Measurements from ENCODE around the gene TTC28. TPM values are rescaled to one million over a fixed set of nuclear protein-coding genes. Genes with fewer than 3 reads are reported as not detected.
A peak's percentile ranks its signal among the peaks of the same experiment; 100 is the strongest.

The TTC28 gene
- total RNA-seq, 8 experiments from 2014 or later: 19.2 to 51.4 (median 26.6) TPM

DNA sequence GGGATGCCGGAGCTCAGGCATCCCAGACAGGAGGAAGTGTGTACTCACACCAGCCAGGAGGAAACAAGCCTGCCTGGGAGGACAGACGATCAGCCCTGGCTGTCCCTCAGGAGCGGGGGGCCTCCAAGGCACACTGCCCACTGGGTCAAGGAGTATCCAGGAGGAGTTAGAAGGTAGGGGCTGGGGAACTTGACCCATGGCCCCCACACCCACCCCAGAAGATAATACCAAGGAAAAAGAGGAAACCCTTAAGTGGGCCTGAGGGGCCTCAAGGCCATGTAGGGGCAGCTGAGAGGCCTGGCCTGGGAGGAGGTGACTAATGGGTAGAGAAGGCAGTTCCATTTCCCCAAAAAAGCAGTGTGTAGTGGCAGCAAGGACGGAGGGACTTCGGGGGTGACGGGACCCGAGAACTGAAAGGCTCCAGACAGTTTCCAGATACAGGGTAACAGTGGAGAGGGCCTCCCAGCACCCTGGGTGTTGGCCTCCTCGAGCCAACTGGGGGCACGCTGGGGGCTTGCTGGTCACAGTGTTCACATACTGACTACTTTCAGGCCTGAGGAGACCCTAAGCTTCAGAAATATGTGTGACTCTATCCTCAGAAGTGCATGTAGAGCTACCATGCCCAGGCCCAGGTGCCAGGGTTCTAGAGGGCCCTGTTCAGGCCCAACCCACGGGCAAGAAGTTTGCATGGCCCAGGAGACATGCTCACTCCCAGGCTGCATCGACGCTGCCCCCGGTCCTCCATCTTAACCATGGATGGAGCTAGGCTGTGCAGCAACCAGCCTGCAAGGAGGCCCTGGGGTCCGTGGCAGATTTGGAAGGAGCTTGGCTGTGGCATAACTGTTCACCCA, 684.9 kb downstream of the TTC28 start:
- H3K27ac ChIP-seq: no peak overlapping the region
- in situ Hi-C loops (cut with MboI; ENCODE audit: low pct_unique_long_range_greater_than_20kb in 2 of 9, low sequenced_read_pairs in 9 of 9, unreplicated experiment in 9 of 9): loop anchor here in 2 of 9 experiments (10.0 to 25.0 kb wide), 2 partner anchors 107 to 110 kb away; no protein-coding TSS in a partner anchor
- no peaks in the 10 kb centered on the region for H3K4me1 ChIP-seq (replicated peaks in 1 of 2)
- WGBS, 10 experiments: 80 to 100% (median 100%) methylated on average over 1 to 5 of the region's 14 CpGs; no CpG with 5 or more reads in 4 of the 10 experiments
- H3K4me3 ChIP-seq: no peak overlapping the region
- no peak for ATAC-seq (replicated peaks in 6 of 8)

DNA sequence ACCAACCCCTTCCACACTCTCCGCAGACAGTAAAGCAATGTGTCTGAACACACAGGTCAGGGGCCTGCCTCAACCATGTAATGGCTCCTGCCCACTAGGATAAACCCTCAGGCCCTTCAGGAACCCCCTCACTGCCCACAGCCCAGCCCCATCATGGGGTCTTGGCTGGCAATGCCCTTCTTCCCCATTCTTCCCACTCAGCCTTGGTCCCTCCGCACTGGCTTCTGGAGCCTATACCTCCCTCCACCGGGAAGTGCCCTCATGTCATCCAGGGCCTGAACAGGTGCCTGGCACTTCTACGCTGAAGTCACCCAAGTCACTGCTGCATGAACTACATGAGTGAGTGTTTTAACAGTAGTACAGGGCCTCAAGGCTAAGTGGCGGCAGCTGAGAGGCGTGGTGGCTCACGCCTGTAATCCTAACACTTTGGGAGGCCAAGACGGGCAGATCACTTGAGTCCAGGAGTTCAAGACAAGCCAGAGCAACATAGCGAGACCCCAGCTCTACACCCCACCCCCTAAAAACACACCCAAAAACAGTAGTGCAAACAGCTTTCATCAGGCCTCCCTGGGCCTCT, 685.8 kb downstream of the TTC28 start:
- no peak overlapping the region for H3K27ac ChIP-seq
- H3K4me3 ChIP-seq: no peak overlapping the region
- 100% methylated on average over 1 to 3 of the region's 9 CpGs; no CpG with 5 or more reads in 5 of the 10 experiments for WGBS, 10 experiments
- in situ Hi-C loops (cut with MboI; ENCODE audit: low pct_unique_long_range_greater_than_20kb in 2 of 9, low sequenced_read_pairs in 9 of 9, unreplicated experiment in 9 of 9): loop anchor here in 2 of 9 experiments (10.0 to 25.0 kb wide), 2 partner anchors 107 to 109 kb away; no protein-coding TSS in a partner anchor
- H3K4me1 ChIP-seq (replicated peaks in 1 of 2): no peaks in the 10 kb centered on the region
- ATAC-seq (replicated peaks in 6 of 8): no peak

DNA sequence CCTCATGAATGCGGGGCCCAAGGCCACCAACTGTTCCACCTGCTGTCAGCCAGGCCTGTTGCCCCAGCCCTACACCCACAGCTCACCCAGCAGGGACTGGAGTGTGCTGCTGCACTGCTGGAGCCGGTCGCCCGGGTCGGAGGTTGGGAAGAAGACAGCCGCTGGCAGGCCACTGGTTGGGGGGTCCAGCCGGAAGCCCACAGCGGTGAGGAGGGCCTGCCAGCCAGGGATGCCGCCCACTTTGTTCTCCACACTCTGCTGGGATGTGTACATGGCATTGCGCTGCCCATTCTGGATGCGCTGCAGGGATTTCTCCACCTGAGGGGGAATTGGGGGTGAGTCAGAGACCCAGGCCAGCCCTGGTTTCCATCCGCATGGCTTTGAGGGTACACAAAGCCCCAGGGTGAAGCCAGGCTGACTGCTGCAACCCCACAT, 686.4 kb downstream of the TTC28 start:
- Histone ChIP-seq H3K27ac (no peak overlapping the region), H3K4me1 (replicated peaks in 1 of 2) (no peaks in the 10 kb centered on the region), H3K4me3 (no peak overlapping the region)
- in situ Hi-C loops (cut with MboI; ENCODE audit: low pct_unique_long_range_greater_than_20kb in 2 of 9, low sequenced_read_pairs in 9 of 9, unreplicated experiment in 9 of 9): loop anchor here in 2 of 9 experiments (10.0 to 25.0 kb wide), 2 partner anchors 106 to 108 kb away; no protein-coding TSS in a partner anchor
- ATAC-seq (replicated peaks in 6 of 8): no peak
- WGBS, 10 experiments: 80 to 100% (median 92%) methylated on average over 1 of the region's 12 CpGs; no CpG with 5 or more reads in 6 of the 10 experiments

DNA sequence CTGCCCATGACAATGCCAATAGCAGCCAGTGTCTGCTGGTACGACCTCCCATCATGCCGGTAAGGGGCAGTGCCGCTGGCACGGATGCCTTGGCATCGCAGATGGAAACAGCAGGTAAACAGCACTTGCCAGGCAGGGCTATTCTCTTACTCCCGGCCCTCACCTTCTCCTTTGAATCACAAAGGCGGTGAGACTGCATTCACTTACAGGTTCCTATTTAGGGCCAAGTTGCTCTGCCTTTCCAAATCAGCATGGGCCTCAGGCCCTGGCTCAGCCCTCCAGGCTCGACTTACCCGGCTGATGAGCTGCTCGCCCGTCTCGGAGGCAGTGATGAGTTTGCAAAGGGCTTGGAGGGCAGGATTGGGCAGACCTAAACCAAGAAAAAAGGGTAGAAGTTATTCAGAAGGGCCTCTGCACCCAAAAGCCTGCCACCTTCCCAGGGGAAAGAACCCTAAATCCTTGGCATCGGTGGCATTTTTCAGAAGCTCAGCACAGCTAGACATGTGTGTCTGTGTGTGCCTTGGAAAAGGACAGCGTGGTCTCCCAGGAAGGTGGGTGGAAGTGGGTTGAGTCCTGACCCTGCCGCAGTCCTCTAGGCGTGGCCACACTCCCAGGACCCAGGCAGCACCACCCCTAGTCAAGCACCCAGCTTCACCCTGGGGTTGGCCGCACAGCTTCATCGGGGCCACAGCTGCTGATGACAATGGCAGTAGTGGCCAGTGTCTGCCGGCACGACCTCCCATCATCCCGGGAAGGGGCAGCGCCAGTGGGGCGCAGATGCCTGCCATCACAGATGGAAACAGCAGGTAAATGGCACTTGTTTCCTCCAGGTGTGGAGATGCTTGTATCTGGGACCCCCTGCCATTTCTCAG, 687.1 kb downstream of the TTC28 start:
- 85 to 100% (median 92%) methylated on average over 1 to 13 of the region's 23 CpGs; no CpG with 5 or more reads in 3 of the 10 experiments for WGBS, 10 experiments
- in situ Hi-C loops (cut with MboI; ENCODE audit: low pct_unique_long_range_greater_than_20kb in 2 of 9, low sequenced_read_pairs in 9 of 9, unreplicated experiment in 9 of 9): loop anchor here in 2 of 9 experiments (10.0 to 25.0 kb wide), 2 partner anchors 105 to 108 kb away; no protein-coding TSS in a partner anchor
- ATAC-seq (replicated peaks in 6 of 8): no peak
- Histone ChIP-seq H3K27ac (no peak overlapping the region), H3K4me1 (replicated peaks in 1 of 2) (no peaks in the 10 kb centered on the region), H3K4me3 (no peak overlapping the region)

DNA sequence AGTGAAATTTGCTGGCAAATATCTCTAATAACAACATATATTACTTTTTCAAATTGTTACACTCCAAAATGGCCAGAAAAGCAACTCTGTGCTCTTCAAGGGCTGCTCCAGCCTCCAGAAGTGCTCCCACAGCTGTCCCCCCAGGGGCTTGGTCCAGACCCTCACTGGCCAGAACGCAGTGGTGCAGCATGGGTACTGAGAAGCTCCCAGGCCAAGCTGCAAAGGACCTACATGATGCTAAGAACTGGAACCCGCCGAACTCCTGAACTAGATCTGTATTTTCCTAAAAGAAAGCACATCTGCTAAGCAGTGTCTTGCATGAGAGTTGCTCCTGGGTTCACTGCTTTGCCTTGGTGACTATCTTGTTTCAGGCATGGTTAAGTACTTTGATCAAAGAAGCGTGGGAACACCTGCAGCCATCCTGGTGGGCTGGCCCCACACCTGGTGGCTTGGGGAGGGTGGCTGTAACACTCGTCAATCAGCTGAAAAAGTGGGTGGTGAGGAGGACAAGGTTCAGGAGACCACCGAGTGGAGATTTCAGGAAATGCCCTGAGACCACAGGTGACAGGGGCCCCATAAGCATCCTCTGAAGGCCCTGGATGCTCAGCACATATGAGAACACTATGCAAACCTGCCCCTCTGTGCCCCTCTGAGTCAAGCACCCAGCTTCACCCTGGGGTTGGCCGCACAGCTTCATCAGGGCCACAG, 687.9 kb downstream of the TTC28 start:
- Histone ChIP-seq H3K4me3 (no peak overlapping the region), H3K4me1 (replicated peaks in 1 of 2) (no peaks in the 10 kb centered on the region), H3K27ac (no peak overlapping the region)
- in situ Hi-C loops (cut with MboI; ENCODE audit: low pct_unique_long_range_greater_than_20kb in 2 of 9, low sequenced_read_pairs in 9 of 9, unreplicated experiment in 9 of 9): loop anchor here in 2 of 9 experiments (10.0 to 25.0 kb wide), 2 partner anchors 104 to 107 kb away; no protein-coding TSS in a partner anchor
- ATAC-seq (replicated peaks in 6 of 8): no peak
- 83 to 100% (median 100%) methylated on average over 1 to 3 of the region's 7 CpGs; no CpG with 5 or more reads in 2 of the 10 experiments for WGBS, 10 experiments

DNA sequence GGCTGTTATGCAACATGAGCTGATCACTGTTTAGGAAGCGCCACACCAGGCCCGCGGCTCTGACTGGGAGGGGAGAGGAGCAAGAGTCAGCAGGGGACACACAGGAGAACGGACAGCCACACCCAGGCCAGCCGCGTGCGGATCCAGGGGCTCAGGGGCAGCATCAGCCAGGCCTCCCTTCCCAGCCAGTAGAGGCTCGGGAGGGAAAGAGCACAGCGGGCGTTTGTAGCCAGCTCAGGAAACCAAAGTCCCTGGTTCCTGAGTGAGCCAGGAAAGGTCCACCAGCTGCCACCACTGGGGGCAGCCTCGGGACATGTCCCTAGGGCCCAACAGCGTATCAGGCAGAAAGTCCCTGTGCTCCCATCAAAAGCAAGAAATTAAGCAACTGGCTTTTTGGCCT, 688.8 kb downstream of the TTC28 start:
- H3K4me1 ChIP-seq (replicated peaks in 1 of 2): no peaks in the 10 kb centered on the region
- H3K4me3 ChIP-seq: no peak overlapping the region
- H3K27ac ChIP-seq: no peak overlapping the region
- in situ Hi-C loops (cut with MboI; ENCODE audit: low pct_unique_long_range_greater_than_20kb in 2 of 9, low sequenced_read_pairs in 9 of 9, unreplicated experiment in 9 of 9): loop anchor here in 2 of 9 experiments (10.0 to 25.0 kb wide), 2 partner anchors 104 to 106 kb away; no protein-coding TSS in a partner anchor
- WGBS, 10 experiments: 20 to 63% (median 46%) methylated on average over 1 to 4 of the region's 12 CpGs; no CpG with 5 or more reads in 4 of the 10 experiments
- ATAC-seq (replicated peaks in 6 of 8): peak in 7 of 8 experiments; percentile 40 to 95 (median 64)

DNA sequence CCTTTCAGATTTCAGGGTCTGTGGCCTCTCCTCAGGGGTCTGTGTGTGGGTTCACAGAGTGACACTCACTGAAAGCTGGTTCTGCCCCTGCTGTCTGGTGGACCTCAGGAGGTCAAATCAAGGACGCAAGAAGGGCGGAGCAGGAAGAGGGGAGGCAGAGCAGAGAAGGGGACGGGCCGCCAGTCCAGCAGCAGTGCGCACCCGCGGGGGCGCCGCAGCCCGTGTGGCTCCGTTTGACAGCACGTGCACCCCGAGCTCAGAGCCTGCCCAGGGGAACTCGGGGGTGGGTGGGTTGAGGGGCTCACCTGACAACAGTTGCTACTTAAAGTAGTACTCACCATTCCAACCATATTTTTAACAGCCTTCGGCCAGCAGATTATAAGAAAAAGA, 689.2 kb downstream of the TTC28 start:
- ATAC-seq (replicated peaks in 6 of 8): no peak
- Histone ChIP-seq H3K27ac (no peak overlapping the region), H3K4me3 (no peak overlapping the region), H3K4me1 (replicated peaks in 1 of 2) (no peaks in the 10 kb centered on the region)
- in situ Hi-C loops (cut with MboI; ENCODE audit: low pct_unique_long_range_greater_than_20kb in 2 of 9, low sequenced_read_pairs in 9 of 9, unreplicated experiment in 9 of 9): loop anchor here in 2 of 9 experiments (10.0 to 25.0 kb wide), 2 partner anchors 103 to 106 kb away; no protein-coding TSS in a partner anchor
- WGBS, 10 experiments: 80 to 100% methylated on average over 1 to 8 of the region's 15 CpGs; no CpG with 5 or more reads in 8 of the 10 experiments

DNA sequence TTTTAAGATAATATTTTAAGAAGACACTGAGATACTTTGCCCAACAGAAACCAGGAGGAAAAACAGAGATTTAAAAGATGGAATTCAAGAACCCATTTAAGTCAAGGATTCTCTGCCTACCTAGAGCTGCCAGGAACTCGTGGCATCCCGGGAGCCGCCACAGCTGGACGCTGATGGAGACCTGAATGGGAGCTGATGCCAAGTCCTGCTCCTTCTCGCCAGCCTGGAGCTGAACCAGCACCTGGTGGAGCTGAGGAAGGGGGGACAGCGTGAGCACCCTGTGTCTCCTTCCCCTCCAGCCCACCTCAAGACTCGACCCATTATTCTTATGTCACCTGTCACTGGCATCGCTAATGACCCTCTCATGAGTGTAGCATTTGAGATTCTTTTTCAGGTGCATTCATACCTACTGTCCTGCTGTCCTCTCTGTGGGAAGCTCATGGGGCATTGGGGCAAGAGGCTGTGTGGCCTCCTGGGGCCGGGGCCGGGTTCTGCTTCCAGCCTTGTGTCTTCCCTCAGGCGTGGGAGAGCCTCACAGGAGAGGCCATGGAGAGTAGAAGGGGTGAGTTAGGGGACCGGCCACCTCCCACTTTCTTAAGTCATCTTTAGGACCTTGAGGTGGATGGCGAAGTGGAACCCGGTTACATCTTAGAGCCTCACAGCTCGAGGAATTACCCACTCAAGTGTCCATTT, 689.7 kb downstream of the TTC28 start:
- 86 to 100% (median 97%) methylated on average over 1 to 8 of the region's 15 CpGs; no CpG with 5 or more reads in 2 of the 10 experiments for WGBS, 10 experiments
- Histone ChIP-seq H3K4me3 (no peak overlapping the region), H3K27ac (no peak overlapping the region), H3K4me1 (replicated peaks in 1 of 2) (no peaks in the 10 kb centered on the region)
- in situ Hi-C loops (cut with MboI; ENCODE audit: low pct_unique_long_range_greater_than_20kb in 2 of 9, low sequenced_read_pairs in 9 of 9, unreplicated experiment in 9 of 9): loop anchor here in 2 of 9 experiments (10.0 to 25.0 kb wide), 2 partner anchors 103 to 105 kb away; no protein-coding TSS in a partner anchor
- no peak for ATAC-seq (replicated peaks in 6 of 8)

DNA sequence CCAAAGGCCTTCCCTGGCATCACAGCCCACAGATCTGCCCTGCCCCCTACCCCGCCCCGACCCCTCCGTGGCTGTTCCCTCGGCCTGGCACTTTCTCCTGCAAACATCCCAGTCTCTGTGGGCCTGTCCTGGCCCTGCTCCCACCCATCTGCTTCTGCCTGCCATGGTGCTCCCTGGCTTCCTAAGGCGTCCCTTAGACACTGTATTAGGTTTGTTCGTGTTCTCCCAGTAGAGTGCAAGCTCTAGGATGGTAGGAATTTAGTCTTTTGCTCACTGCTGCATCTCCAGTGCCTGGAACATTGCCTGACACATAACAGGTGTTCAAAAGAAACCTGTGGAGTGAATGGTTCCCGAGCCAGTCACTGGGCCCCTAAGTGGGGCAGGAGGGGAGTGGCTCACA, 690.9 kb downstream of the TTC28 start:
- WGBS, 10 experiments: 0 to 100% (median 94%) methylated on average over 1 to 3 of the region's 7 CpGs; no CpG with 5 or more reads in 7 of the 10 experiments
- H3K4me3 ChIP-seq: no peak overlapping the region
- no peaks in the 10 kb centered on the region for H3K4me1 ChIP-seq (replicated peaks in 1 of 2)
- no peak for ATAC-seq (replicated peaks in 6 of 8)
- H3K27ac ChIP-seq: no peak overlapping the region
- in situ Hi-C loops (cut with MboI; ENCODE audit: low pct_unique_long_range_greater_than_20kb in 2 of 9, low sequenced_read_pairs in 9 of 9, unreplicated experiment in 9 of 9): loop anchor here in 1 of 9 experiments (25.0 kb wide), 1 partner anchor 101 kb away; no protein-coding TSS in a partner anchor

DNA sequence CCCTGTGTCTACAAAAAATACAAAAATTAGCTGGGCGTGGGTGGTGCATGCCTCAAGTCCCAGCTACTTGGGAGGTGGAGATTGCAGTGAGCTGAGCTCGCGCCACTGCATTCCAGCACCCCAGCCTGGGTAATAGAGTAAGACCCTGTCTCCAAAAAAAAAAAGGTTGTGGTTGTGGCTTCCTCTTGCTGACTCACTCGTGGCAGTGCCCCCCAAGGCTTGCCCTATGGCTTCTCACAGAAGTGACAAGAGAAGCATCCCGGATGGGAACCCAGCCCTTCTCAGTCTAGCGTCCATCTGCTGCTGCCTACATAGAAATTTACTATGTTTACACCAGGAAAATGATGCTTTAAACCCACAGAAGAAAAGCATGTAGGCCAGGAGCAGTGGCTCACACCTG, 692.1 kb downstream of the TTC28 start:
- H3K4me1 ChIP-seq (replicated peaks in 1 of 2): no peaks in the 10 kb centered on the region
- no peak overlapping the region for H3K27ac ChIP-seq
- no peak for ATAC-seq (replicated peaks in 6 of 8)
- in situ Hi-C loops (cut with MboI; ENCODE audit: low pct_unique_long_range_greater_than_20kb in 2 of 9, low sequenced_read_pairs in 9 of 9, unreplicated experiment in 9 of 9): loop anchor here in 1 of 9 experiments (25.0 kb wide), 1 partner anchor 100 kb away; no protein-coding TSS in a partner anchor
- WGBS, 10 experiments: 18 to 96% (median 71%) methylated on average over 2 to 6 of the region's 6 CpGs; no CpG with 5 or more reads in 3 of the 10 experiments
- H3K4me3 ChIP-seq: no peak overlapping the region

DNA sequence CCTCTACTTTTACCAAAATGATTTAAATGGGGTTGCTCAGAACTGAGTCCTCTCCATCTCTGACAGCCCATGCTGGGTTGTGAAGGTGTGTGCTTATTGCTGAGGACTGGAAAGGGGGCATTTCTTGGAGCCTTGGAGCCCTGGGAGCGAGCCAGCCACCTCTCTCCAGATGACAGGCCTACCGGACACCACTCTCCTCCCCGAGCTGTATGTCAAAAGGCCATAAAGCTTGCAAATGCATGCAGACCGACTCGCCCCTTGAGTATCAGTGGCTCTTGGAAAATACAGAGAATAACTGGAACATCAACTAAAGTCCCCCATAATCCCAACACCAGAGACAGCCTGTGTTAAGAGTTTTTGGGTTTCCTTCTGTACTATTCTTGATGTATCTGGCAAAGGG, 692.7 kb downstream of the TTC28 start:
- in situ Hi-C loops (cut with MboI; ENCODE audit: low pct_unique_long_range_greater_than_20kb in 2 of 9, low sequenced_read_pairs in 9 of 9, unreplicated experiment in 9 of 9): loop anchor here in 1 of 9 experiments (25.0 kb wide), 1 partner anchor 100 kb away; no protein-coding TSS in a partner anchor
- Histone ChIP-seq H3K4me1 (replicated peaks in 1 of 2) (no peaks in the 10 kb centered on the region), H3K4me3 (no peak overlapping the region), H3K27ac (no peak overlapping the region)
- no peak for ATAC-seq (replicated peaks in 6 of 8)
- WGBS, 10 experiments: 80 to 100% (median 95%) methylated on average over 1 to 4 of the region's 5 CpGs; no CpG with 5 or more reads in 5 of the 10 experiments

All from motor neuron (in vitro differentiated cells).